H9 (cell line): Measurements from ENCODE around the gene TEX38. TPM values are rescaled to one million over a fixed set of nuclear protein-coding genes. Genes with fewer than 3 reads are reported as not detected.

Experiments used
- DNase-seq: peaks from one replicate; pipeline ENCODE4 v3.0.0-alpha.2; 2017
- H2AFZ ChIP-seq: one replicate; pipeline ENCODE4 v1.6.1; 2013; ENCODE audit warnings: mild to moderate bottlenecking, low read length, control low read depth, moderate library complexity
- H2AK5ac ChIP-seq: 2 replicates; pipeline ENCODE4 v1.6.1; 2013; ENCODE audit warnings: low read length, control low read depth, mixed read lengths; ENCODE audit not compliant: insufficient read length
- H2BK120ac ChIP-seq: one replicate; pipeline ENCODE4 v1.6.1; 2013; ENCODE audit warnings: low read depth, mild to moderate bottlenecking, low read length, control low read depth, inconsistent platforms; ENCODE audit not compliant: poor library complexity, severe bottlenecking
- H2BK12ac ChIP-seq: 2 replicates; pipeline ENCODE4 v1.6.1; 2013; ENCODE audit warnings: low read length, control low read depth, mixed read lengths, low read depth; ENCODE audit not compliant: insufficient read length
- H2BK15ac ChIP-seq: 2 replicates; pipeline ENCODE4 v1.6.1; 2013; ENCODE audit warnings: low read depth, low read length, control low read depth
- H2BK20ac ChIP-seq: one replicate; pipeline ENCODE4 v1.6.1; 2013; ENCODE audit warnings: low read depth, mild to moderate bottlenecking, low read length, control low read depth, inconsistent platforms; ENCODE audit not compliant: poor library complexity, severe bottlenecking
- H2BK5ac ChIP-seq: 2 replicates; pipeline ENCODE4 v1.6.1; 2013; ENCODE audit warnings: low read length, control low read depth, mixed read lengths; ENCODE audit not compliant: insufficient read length
- H3K14ac ChIP-seq: 2 replicates; pipeline ENCODE4 v1.6.1; 2013; ENCODE audit warnings: low read length, control low read depth; ENCODE audit not compliant: insufficient read depth
- H3K18ac ChIP-seq: 2 replicates; pipeline ENCODE4 v1.6.1; 2013; ENCODE audit warnings: low read depth, mild to moderate bottlenecking, mixed read lengths, low read length, control low read depth; ENCODE audit not compliant: insufficient read length
- H3K23ac ChIP-seq: 2 replicates; pipeline ENCODE4 v1.6.1; 2013; ENCODE audit warnings: low read length, control low read depth, mixed read lengths, low read depth; ENCODE audit not compliant: insufficient read length
- H3K23me2 ChIP-seq: 2 replicates; pipeline ENCODE4 v1.6.1; 2013; ENCODE audit warnings: low read depth, mild to moderate bottlenecking, mixed read lengths, low read length, control low read depth; ENCODE audit not compliant: insufficient read length, poor library complexity, severe bottlenecking
- H3K27ac ChIP-seq: 2 replicates; pipeline ENCODE4 v1.5.1; 2013; ENCODE audit warnings: low read length, control low read depth, mixed read lengths, low read depth; ENCODE audit not compliant: insufficient read length
- H3K27me3 ChIP-seq: 2 replicates; pipeline ENCODE4 v1.6.1; 2013; ENCODE audit warnings: low read length, control low read depth, inconsistent platforms; ENCODE audit not compliant: insufficient read depth
- H3K4ac ChIP-seq: 2 replicates; pipeline ENCODE4 v1.6.1; 2013; ENCODE audit warnings: low read depth, mild to moderate bottlenecking, control low read depth, inconsistent platforms, low read length, moderate library complexity
- H3K4me1 ChIP-seq: 2 replicates; pipeline ENCODE4 v1.6.1; 2013; ENCODE audit warnings: low read length, control low read depth, inconsistent platforms; ENCODE audit not compliant: insufficient read depth
- H3K4me2 ChIP-seq: 2 replicates; pipeline ENCODE4 v1.6.1; 2013; ENCODE audit warnings: low read length, control low read depth, mixed read lengths; ENCODE audit not compliant: insufficient read length, insufficient read depth
- H3K56ac ChIP-seq: 2 replicates; pipeline ENCODE4 v1.6.1; 2013; ENCODE audit warnings: low read depth, mild to moderate bottlenecking, mixed read lengths, low read length, control low read depth; ENCODE audit not compliant: insufficient read length
- H3K79me1 ChIP-seq: 2 replicates; pipeline ENCODE4 v1.6.1; 2013; ENCODE audit warnings: low read depth, mild to moderate bottlenecking, moderate library complexity, low read length, control low read depth, inconsistent platforms; ENCODE audit not compliant: insufficient read depth, poor library complexity, severe bottlenecking
- H3K79me2 ChIP-seq: 2 replicates; pipeline ENCODE4 v1.6.1; 2013; ENCODE audit warnings: low read length, control low read depth, inconsistent platforms; ENCODE audit not compliant: insufficient read depth
- H3K9ac ChIP-seq: 2 replicates; pipeline ENCODE4 v1.6.1; 2013; ENCODE audit warnings: low read length, control low read depth, mixed read lengths; ENCODE audit not compliant: insufficient read length; ENCODE audit errors: extremely low read depth
- H3K9me3 ChIP-seq: one replicate; pipeline ENCODE4 v1.6.1; 2013; ENCODE audit warnings: low read depth, low read length, inconsistent platforms; ENCODE audit not compliant: control insufficient read depth
- H3T11ph ChIP-seq: one replicate; pipeline ENCODE4 v1.6.1; 2013; ENCODE audit warnings: mild to moderate bottlenecking, low read length, control low read depth, inconsistent platforms
- H4K20me1 ChIP-seq: one replicate; pipeline ENCODE4 v1.6.1; 2013; ENCODE audit not compliant: control insufficient read depth, insufficient read length, insufficient read depth
- H4K5ac ChIP-seq: 2 replicates; pipeline ENCODE4 v1.6.1; 2013; ENCODE audit warnings: low read depth, mild to moderate bottlenecking, mixed read lengths, low read length, control low read depth; ENCODE audit not compliant: insufficient read length
- H4K8ac ChIP-seq: replicated peaks from 2 replicates; pipeline ENCODE4 v1.6.1; 2013; ENCODE audit warnings: low read length, control low read depth, mixed read lengths, low read depth; ENCODE audit not compliant: insufficient read length
- H4K91ac ChIP-seq: 2 replicates; pipeline ENCODE4 v1.6.1; 2013; ENCODE audit warnings: low read depth, mild to moderate bottlenecking, moderate library complexity, mixed read lengths, low read length, control low read depth; ENCODE audit not compliant: insufficient read length
- H3K27ac Mint-ChIP-seq, 3 experiments: 2 replicates in 2 of 3; 3 replicates in 1 of 3; pipeline ENCODE4 v1.8.0; 2020 to 2021; ENCODE audit warnings: mixed read lengths in 3 of 3, mild to moderate bottlenecking in 1 of 3, moderate library complexity in 1 of 3
- H3K27me3 Mint-ChIP-seq: 2 replicates; pipeline ENCODE4 v1.8.0; 2021; ENCODE audit warnings: low read depth, mild to moderate bottlenecking, moderate library complexity, mixed read lengths
- H3K36me3 Mint-ChIP-seq, 3 experiments: 2 replicates in 2 of 3; 3 replicates in 1 of 3; pipeline ENCODE4 v1.8.0; 2020 to 2021; ENCODE audit warnings: low read depth in 3 of 3, mixed read lengths in 3 of 3; ENCODE audit not compliant: insufficient read depth in 1 of 3
- H3K4me1 Mint-ChIP-seq, 2 experiments: 2 replicates each; pipeline ENCODE4 v1.8.0; 2020; ENCODE audit warnings: mixed read lengths in 2 of 2
- H3K4me3 Mint-ChIP-seq, 2 experiments: 2 replicates in 1 of 2; 3 replicates in 1 of 2; pipeline ENCODE4 v1.8.0; 2020 to 2021; ENCODE audit warnings: mild to moderate bottlenecking in 2 of 2, mixed read lengths in 2 of 2, moderate library complexity in 1 of 2
- H3K9me3 Mint-ChIP-seq, 2 experiments: 2 replicates in 1 of 2; 3 replicates in 1 of 2; pipeline ENCODE4 v1.8.0; 2020; ENCODE audit warnings: mild to moderate bottlenecking in 2 of 2, mixed read lengths in 2 of 2, moderate library complexity in 1 of 2
- CTCF ChIP-seq: fragments of 200-600 bp; sonication (generic); conservative IDR thresholded peaks from 3 replicates; pipeline ENCODE4 v1.8.0; 2021; ENCODE audit warnings: antibody characterized with exemption, mild to moderate bottlenecking
- total RNA-seq: library from RNA; stranded (reverse); gene quantifications from 2 replicates; pipeline ENCODE4 v1.2.1, GENCODE V29; 2021

Gene TEX38
- total RNA-seq, 1 experiment from 2014 or later: not detected

GRCh38 chr1:46643368-46643775 is 28.3 kb upstream of the TEX38 start:
- no peak overlapping the region; a peak in 1 of 7 replicates for H3K27ac Mint-ChIP-seq
- Histone ChIP-seq H3K9ac (no peak overlapping the region), H4K8ac (no peak overlapping the region), H3K4me2 (no peak overlapping the region), H3K56ac (no peak overlapping the region), H4K91ac (no peak overlapping the region), H3K9me3 (no peaks in the 10 kb centered on the region), H2BK5ac (no peak overlapping the region), H2AK5ac (no peak overlapping the region), H3T11ph (no peak overlapping the region), H3K79me1 (no peaks in the 10 kb centered on the region), H3K27ac (no peak overlapping the region), H3K79me2 (no peaks in the 10 kb centered on the region), H2BK120ac (no peak overlapping the region), H2BK20ac (no peak overlapping the region), H2BK15ac (no peak overlapping the region), H3K14ac (no peak overlapping the region), H3K18ac (no peak overlapping the region), H4K20me1 (no peaks in the 10 kb centered on the region), H2BK12ac (no peak overlapping the region), H2AFZ (no peak overlapping the region), H3K4ac (no peak overlapping the region), H3K23ac (no peak overlapping the region), H3K27me3 (no peaks in the 10 kb centered on the region), H3K23me2 (no peaks in the 10 kb centered on the region), H4K5ac (no peak overlapping the region), H3K4me1 (no peaks in the 10 kb centered on the region)
- no peak for DNase-seq
- H3K36me3 Mint-ChIP-seq: peaks cover 5 to 16% (median 11%) of the 10 kb centered on the region in 3 experiments; a peak in 5 of 7 replicates
- TF ChIP-seq CTCF: no peak
- H3K9me3 Mint-ChIP-seq: no peaks in the 10 kb centered on the region
- no peak overlapping the region for H3K4me3 Mint-ChIP-seq
- no peaks in the 10 kb centered on the region for H3K27me3 Mint-ChIP-seq
- H3K4me1 Mint-ChIP-seq: no peaks in the 10 kb centered on the region
